Smooth muscle cell of the coronary artery (primary cell): Measurements from ENCODE around the gene CTPS2. TPM values are rescaled to one million over a fixed set of nuclear protein-coding genes. Genes with fewer than 3 reads are reported as not detected.

ENCODE experiments used
- total RNA-seq: library from RNA; depleted of rRNA; stranded (reverse); fragments of >200 nt; gene quantifications from 2 replicates; pipeline ENCODE4 v1.2.3, GENCODE V29; 2014; ENCODE audit warnings: low replicate concordance

CTPS2 gene, protein sequence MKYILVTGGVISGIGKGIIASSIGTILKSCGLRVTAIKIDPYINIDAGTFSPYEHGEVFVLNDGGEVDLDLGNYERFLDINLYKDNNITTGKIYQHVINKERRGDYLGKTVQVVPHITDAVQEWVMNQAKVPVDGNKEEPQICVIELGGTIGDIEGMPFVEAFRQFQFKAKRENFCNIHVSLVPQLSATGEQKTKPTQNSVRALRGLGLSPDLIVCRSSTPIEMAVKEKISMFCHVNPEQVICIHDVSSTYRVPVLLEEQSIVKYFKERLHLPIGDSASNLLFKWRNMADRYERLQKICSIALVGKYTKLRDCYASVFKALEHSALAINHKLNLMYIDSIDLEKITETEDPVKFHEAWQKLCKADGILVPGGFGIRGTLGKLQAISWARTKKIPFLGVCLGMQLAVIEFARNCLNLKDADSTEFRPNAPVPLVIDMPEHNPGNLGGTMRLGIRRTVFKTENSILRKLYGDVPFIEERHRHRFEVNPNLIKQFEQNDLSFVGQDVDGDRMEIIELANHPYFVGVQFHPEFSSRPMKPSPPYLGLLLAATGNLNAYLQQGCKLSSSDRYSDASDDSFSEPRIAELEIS
- 8.1 and 11.7 TPM in 2 replicates for total RNA-seq

GRCh38 chrX:16712548-16713155 is at the start of gene CTPS2:
CTPS2 (minus strand) TSS chrX:16712669; CDS start chrX:16702902, 9,767 bp downstream.

DNA sequence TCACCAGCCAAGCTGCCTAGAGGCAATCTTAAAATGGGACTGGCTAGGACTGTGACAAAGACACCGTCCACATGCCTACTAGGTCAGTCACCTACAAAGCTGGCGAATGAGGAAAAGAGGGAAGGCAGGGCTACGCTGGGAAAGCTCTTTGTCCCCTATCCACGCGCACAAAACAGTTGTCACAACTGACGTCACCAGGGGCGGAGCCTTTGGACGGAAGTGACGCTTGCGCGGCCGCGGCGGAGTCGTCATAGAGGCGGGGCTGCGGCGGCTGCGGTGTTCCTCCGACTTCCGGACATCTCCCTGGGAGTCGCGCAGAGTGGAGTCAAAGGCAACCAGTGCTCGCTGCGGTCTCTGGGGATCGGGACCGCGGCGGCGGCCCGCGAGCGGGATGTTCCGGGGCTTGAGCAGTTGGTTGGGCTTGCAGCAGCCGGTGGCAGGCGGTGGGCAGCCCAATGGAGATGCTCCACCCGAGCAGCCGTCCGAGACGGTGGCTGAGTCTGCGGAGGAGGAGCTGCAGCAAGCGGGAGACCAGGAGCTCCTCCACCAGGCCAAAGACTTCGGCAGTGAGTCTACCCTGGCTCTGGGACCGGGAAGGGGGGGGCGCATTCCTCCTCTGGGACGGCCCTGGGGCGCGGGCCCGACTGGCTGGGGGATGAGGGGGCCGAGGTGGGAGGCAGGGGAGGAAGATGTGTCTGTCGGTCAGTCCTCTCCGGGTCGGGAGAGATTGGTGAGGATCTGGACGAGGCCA is 7.0 kb upstream of the CTPS2 start, which contains the start of gene SYAP1:
Gene SYAP1 (plus strand): TSS at position 279 of the 751 bp plus-strand sequence. CDS start 113 bp downstream, at position 392.

DNA sequence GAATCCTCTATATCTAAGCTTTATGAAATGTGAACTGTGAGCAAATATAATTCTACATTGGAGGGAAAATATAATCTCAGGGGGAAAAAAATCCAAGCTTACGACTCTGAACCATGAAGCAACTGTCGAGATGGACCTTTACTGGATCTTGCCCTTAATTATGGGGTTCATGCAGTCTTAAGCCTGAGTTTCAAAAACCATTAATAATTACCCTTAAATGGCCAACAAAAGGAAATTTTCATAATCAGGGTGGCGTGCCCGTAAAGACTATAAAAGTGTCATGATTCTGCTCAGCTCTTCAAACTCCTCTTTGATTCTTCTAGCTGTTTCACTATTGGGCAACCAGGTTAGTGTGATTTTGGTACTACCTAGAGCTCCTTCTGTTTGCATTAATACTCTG is 62.6 kb downstream of the CTPS2 start, which contains the start of gene S100G:
Gene S100G (plus strand): TSS at position 301 of the 400 bp plus-strand sequence. CDS start 849 bp downstream, outside the sequence.

Other genes starting within 250 kb of the CTPS2 start
- gene S100G, start 62.5 kb downstream of the CTPS2 start, total RNA-seq: not detected in 2 replicates
- 24.2 and 35.0 TPM in 2 replicates for gene SYAP1, start 6.9 kb upstream of the CTPS2 start, total RNA-seq
- gene TXLNG, start 73.8 kb upstream of the CTPS2 start, total RNA-seq: 4.1 and 5.4 TPM in 2 replicates
- 94.2 and 98.2 TPM in 2 replicates for gene RBBP7, start 157.7 kb upstream of the CTPS2 start, total RNA-seq
- 0.23 and 0.35 TPM in 2 replicates for gene REPS2, start 234.0 kb upstream of the CTPS2 start, total RNA-seq